Hematopoietic multipotent progenitor cell treated with erythropoietin and hydrocortisone succinate and interleukin-3 and kit ligand, for 15 days (in vitro differentiated cells): ENCODE results near the gene MTA1.

Experiments
- DNase-seq: peaks from one replicate; pipeline ENCODE4 v3.0.0-alpha.2; 2015; ENCODE audit warnings: low spot score

The MTA1 gene

DNA sequence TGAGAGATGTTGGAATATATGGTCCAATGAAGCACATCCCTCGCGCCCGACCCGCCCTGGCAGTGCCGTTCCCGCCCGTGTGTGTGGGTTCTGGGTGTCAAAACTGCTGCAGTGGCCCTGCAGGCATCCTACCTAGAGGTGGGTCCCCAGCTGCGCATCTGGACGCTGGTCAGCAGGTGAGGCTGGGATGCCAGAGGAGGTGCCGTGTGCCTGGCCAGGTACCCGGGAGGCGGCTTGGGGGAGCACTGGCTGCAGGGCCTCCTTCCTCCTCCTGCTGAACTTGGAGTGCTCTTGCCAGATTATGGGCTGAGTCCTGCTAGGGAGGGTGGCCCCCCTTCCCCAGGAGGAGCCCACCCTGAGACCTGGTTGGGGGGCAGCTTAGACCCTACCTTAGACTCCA lies 5.2 kb downstream of the MTA1 start:
- DNase-seq = no peak

GRCh38 chr14:105425823-105426247 lies 6.2 kb downstream of the MTA1 start:
- no peak for DNase-seq

- DNase-seq = no peak
These were observed 6.9 kb downstream of the MTA1 start for GRCh38 chr14:105426416-105427130.

DNA sequence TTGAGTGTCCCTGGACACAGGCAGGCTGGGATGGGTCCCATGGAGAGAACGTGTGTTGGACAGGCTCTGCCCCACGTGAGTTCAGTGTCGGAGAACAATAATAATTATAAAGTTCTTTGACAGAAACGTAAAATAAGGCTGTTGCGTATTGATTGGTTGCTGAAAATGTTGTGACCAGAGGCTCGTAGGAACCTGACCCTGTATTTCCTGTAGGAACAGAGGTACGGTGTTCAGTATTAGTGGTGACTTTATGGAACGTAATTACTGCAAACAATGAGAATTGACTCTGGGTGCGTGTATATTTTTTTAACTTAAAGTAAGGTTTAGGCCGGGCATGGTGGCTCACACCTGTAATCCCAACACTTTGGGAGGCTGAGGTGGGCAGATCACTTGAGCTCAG lies 7.8 kb downstream of the MTA1 start:
- no peak for DNase-seq

GRCh38 chr14:105427936-105428485 lies 8.4 kb downstream of the MTA1 start:
- no peak for DNase-seq

DNA sequence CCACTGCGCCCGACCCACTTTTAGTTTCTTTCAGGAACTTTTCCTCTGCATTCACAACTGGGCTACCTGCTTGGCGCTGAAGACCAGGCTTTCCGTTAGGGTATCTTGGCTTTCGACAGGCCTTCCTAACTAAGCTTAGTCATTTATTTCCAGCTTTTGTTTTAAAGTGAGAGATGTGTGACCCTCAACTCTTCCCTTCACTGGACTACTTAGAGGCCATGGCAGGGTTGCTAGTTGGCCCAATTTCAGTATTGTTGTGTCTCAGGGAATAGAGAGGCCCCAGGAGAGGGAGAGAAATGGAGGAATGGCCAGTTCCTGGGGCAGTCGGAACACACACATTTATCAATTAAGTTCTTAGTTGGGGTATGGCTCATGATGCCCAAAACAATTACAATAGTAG lies 10.4 kb downstream of the MTA1 start:
- DNase-seq = no peak

- no peak for DNase-seq
These were observed 10.9 kb downstream of the MTA1 start for GRCh38 chr14:105430565-105430964.

DNA sequence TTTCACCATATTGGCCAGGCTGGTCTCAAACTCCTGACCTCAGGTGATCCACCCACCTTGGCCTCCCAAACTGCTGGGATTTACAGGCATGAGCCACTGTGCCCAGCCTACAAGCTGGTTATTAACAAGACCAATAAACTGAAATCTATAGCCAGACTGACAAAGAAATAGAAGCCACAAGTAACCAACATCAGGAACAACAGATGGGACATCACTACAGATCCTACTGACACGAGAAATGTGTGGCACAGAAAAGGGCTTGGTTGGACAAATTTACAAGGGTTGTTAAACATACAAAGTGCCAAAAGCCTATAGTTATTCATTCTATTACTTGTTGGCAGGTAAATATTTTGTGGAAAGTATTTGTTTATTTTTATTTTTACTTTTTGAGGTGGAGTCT lies 11.6 kb downstream of the MTA1 start:
- DNase-seq = no peak

DNA sequence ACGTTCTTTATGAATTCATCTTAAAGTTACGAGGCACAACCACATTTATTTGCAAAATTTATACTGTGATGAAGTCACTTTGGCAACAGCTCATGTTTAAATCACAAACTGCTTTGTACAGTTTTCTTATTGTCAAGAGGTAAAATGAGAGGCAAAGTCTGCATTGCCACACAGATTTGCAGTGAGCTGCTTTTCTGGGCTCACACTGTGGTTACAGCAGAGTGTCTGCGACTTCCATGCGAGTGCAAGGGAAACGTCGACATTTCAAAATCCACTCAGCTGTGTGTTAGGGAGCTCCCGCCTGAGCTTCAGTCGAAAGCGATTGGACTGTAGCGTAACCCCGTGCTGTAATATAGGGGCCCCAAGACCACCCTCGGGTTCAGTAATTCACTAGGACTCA lies 13.0 kb downstream of the MTA1 start:
- DNase-seq = no peak

- no peak for DNase-seq
These were observed 13.6 kb downstream of the MTA1 start for GRCh38 chr14:105433161-105433605.

DNA sequence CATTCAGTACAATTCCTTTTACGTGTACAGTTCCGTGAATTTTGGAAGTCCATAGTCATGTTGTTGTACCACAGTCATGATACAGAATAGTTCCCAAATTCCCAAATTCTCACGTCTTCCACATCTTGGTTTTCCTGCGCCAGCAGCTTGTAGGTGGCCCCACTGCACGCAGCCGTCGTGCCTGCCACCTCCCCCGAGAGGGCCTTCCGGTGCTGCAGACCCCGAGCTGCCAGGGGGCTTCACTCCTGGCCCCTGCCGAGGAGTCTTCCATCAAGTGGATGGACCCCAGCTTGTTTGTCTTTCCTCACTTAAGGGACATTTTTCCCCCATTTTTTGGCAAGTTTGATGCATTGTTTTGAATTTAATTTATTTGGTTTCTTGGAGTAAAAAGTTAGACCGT lies 16.8 kb downstream of the MTA1 start:
- DNase-seq = no peak

GRCh38 chr14:105436891-105437722 lies 17.5 kb downstream of the MTA1 start:
- DNase-seq = no peak

DNA sequence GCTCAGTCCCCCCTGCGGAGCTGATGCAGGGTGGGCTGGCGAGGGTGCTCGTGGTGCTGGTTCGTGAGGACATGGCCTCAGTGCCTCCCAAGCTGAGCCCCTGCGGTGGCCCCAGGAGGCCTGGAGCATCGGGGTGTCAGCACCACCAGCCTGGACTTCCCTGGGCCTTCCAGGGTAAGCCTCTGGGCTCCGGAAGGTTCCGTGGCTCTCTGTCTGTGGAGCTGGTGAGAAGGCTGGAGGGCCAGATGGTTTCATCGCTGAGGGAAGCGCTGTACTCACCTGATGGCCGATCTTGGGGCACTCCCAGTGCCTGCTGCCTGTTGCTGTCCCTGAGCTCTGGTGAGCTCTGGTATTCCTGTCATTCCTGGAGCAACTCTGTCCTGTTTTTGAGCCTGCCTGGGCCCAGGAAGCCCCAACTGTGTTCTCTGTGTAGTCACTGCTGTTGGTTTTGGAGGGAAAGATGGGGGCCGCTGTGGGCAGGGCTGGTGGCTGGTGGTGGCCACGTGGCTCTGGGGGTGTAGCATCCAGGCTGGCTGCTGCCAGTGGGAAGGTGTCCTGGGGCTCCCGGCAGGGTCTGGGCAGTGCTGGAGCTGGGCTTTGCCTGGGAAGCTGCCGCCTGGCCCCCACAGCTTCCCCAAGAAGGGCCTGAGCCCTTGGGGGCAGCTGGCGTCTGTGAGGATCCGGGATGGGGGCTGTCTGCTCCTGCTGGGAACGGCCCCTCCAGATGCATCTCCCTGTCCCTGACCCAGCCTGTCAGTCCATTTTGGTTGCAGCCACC lies 18.3 kb downstream of the MTA1 start:
- DNase-seq = no peak

DNA sequence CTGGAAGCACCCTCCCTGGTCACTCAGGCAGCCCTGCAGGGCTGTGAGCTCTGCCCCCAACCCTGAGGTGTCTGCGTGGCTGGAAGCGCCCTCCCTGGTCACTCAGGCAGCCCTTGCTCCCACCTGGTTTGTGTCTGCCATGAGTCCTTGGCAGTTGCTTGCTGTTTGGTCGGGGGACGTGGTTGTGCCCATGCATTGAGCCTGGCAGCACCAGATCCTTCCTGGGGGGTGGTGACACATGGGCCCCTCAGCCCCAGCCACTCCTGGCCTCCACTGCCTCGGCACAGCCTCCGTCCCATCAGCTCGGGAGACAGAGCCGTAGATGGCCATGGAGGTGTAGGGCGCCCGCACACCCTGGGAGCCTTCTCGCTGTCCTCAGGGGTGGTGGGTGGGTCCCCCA lies 19.6 kb downstream of the MTA1 start:
- DNase-seq = no peak

- peak; percentile 71 for DNase-seq
These were observed 20.3 kb downstream of the MTA1 start for GRCh38 chr14:105439710-105440553.

DNA sequence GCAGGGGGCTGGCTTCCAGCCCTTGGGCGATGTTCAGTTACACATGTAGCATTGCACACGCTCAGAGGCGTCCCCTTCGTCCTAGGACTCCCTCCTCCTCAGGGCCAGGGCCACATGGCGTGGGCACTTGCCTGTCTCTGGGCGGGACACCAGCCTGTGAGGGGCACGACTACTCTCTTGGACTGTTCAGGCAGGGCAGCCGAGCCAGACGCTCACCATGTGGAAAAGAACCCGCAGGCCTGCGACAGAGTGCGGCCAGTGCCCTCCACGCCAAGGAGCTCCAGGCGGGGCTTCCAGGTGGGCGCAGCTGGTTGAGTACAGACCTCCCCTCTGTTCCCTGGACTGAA lies 20.9 kb downstream of the MTA1 start:
- no peak for DNase-seq

GRCh38 chr14:105440992-105441391 lies 21.4 kb downstream of the MTA1 start:
- no peak for DNase-seq

DNA sequence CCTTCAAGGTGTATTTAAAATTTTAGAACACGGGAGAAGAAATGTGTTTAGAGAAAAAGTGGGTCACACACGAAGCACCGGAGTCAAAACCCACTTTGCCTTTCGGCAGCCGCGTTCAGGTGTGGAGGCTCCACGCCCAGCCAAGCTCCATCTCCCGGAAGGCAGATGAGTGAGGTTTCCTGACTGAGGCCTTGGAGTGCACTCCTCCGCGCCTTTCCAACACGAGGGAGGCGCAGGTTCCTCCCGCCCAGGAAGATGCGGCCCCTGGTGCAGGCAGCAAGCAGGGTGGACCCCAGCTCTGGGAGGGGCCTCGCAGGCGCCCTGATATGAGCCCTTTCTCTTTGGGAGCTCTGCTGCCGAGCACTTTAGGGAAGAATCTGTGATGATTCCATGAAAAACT lies 22.5 kb downstream of the MTA1 start:
- DNase-seq = no peak

- DNase-seq = no peak
These were observed 23.2 kb downstream of the MTA1 start for GRCh38 chr14:105442834-105443233.

GRCh38 chr14:105444859-105445258 lies 25.2 kb downstream of the MTA1 start:
- no peak for DNase-seq

DNA sequence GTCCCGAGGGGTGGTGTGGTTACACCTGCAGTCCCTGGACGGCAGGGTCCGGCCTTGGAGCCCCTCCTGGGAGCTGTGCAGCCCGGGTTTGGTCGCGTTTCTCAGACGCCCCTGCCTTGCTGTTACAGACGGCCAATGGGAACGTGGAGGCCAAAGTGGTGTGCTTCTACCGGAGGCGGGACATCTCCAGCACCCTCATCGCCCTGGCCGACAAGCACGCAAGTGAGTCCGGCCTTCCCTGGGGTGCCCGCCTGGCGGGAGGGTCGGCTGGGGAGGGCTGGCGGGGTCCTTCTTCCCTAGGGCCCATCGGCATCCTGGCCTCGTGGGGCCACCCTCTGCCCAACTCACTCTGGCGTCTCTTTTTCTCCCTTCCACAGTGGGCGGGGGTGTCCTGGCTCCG lies 25.7 kb downstream of the MTA1 start:
- no peak for DNase-seq
